ENCODE results near the gene PMF1.

PMF1 gene

DNA sequence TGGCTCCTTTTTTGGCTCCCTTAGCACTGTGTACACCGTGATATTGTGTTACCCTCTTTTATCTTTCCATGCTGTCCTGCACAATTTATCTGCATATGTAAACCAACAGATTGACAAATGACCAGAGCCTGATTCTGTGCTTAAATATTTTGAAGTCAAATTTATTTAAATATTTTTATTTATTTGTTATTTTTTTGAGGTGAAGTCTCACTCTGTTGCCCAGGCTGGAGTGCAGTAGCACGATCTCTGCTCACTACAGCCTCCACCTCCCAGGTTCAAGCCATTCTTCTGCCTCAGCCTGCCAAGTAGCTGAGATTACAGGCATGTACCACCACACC is 12.8 kb downstream of the PMF1 start:
- H3K27ac ChIP-seq, result no peak overlapping the region
- no peak for DNase-seq (ENCODE audit: low read depth, low spot score)
- H3K9me3 ChIP-seq (ENCODE audit: low read depth, low read length), result no peaks in the 10 kb centered on the region
- no peak for TF ChIP-seq POLR2AphosphoS5 (IDR thresholded peaks at IDR 0.05; ENCODE audit: borderline replicate concordance, low read depth, low read length)
- TF ChIP-seq EZH2 (IDR thresholded peaks at IDR 0.05), result no peak
- no peak for TF ChIP-seq FOXP2 (optimal IDR thresholded peaks at IDR 0.05; ENCODE audit: control extremely low read depth, extremely low read length, insufficient read depth)
- no peak overlapping the region for H3K4me3 ChIP-seq
- H3K9ac ChIP-seq (ENCODE audit: insufficient read length), result no peak overlapping the region
- H3K36me3 ChIP-seq (ENCODE audit: insufficient read depth, low read length), result peaks cover 27% of the 10 kb centered on the region

DNA sequence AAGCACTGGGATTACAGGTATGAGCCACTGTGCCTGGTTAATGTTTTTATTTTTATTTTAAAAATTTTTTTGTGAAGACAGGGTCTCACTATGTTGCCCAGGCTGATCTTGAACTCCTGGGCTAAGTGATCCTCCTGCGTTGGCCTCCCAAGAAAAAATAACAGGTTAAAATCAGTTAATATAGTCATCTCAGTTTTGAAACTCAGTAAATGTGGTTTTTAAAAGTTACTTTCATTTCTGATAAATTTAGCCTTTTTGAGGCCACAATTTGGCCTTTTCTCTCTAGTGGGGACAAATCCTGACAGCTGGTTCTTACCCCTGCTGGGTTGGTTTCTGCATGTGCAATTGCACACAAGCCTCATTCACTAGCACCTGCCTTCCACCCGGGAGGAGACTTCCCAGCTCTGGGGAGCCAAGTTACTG is 13.3 kb downstream of the PMF1 start:
- DNase-seq (ENCODE audit: low read depth, low spot score), result no peak
- no peak overlapping the region for H3K9ac ChIP-seq (ENCODE audit: insufficient read length)
- H3K36me3 ChIP-seq (ENCODE audit: insufficient read depth, low read length), result peaks cover 23% of the 10 kb centered on the region
- TF ChIP-seq POLR2AphosphoS5 (IDR thresholded peaks at IDR 0.05; ENCODE audit: borderline replicate concordance, low read depth, low read length), result no peak
- no peak for TF ChIP-seq EZH2 (IDR thresholded peaks at IDR 0.05)
- no peak for TF ChIP-seq FOXP2 (optimal IDR thresholded peaks at IDR 0.05; ENCODE audit: control extremely low read depth, extremely low read length, insufficient read depth)
- H3K27ac ChIP-seq, result no peak overlapping the region
- no peaks in the 10 kb centered on the region for H3K9me3 ChIP-seq (ENCODE audit: low read depth, low read length)
- no peak overlapping the region for H3K4me3 ChIP-seq

DNA sequence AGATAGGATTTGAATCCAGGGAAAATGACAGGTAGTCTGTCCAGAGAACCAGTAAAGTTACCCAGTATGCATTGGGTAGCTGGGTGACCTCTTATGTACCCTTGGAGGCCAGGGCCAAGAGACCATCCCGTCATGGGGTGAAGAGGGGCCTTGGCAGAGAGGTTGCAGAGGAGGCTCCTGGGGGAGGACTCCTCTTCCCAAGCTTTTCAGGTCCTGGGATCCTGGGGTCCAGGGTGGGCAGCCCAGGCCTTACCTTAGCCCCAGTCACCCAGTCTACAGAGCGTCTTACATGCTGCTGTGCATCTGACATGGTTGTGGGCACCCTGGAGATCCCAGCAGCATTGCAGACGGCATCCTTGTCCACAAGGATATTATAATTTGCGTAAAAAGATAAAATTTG is 14.0 kb downstream of the PMF1 start:
- H3K4me3 ChIP-seq, result no peak overlapping the region
- no peak for DNase-seq (ENCODE audit: low read depth, low spot score)
- H3K27ac ChIP-seq, result no peak overlapping the region
- no peaks in the 10 kb centered on the region for H3K9me3 ChIP-seq (ENCODE audit: low read depth, low read length)
- peaks cover 17% of the 10 kb centered on the region for H3K36me3 ChIP-seq (ENCODE audit: insufficient read depth, low read length)
- H3K9ac ChIP-seq (ENCODE audit: insufficient read length), result no peak overlapping the region
- TF ChIP-seq EZH2 (IDR thresholded peaks at IDR 0.05), result no peak
- TF ChIP-seq FOXP2 (optimal IDR thresholded peaks at IDR 0.05; ENCODE audit: control extremely low read depth, extremely low read length, insufficient read depth), result no peak

DNA sequence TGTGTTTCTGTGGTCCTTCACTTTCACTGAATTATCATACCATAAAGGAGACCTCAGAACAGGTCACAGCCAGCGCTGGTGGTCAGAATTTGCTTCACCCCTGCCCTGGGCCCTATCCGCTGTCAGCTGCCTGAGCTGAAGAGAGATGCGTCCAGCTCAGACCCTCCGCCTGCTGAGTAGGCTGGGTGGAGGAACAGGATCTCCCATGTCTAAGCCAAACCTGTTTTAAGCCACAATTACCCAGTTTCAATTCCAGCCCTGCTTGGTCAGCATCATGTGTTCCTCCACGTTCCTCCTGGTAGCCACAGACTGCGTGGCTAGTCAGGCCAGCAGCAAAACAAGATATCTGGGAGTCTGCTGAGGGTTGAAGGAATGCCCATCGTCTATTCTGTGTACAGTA is 15.7 kb downstream of the PMF1 start:
- no peak for DNase-seq (ENCODE audit: low read depth, low spot score)
- Histone ChIP-seq H3K4me3 (no peak overlapping the region), H3K9ac (ENCODE audit: insufficient read length) (no peak overlapping the region), H3K9me3 (ENCODE audit: low read depth, low read length) (no peaks in the 10 kb centered on the region), H3K36me3 (ENCODE audit: insufficient read depth, low read length) (peaks cover 7% of the 10 kb centered on the region), H3K27ac (no peak overlapping the region)
- TF ChIP-seq FOXP2 (optimal IDR thresholded peaks at IDR 0.05; ENCODE audit: control extremely low read depth, extremely low read length, insufficient read depth), result no peak
- no peak for TF ChIP-seq POLR2AphosphoS5 (IDR thresholded peaks at IDR 0.05; ENCODE audit: borderline replicate concordance, low read depth, low read length)
- no peak for TF ChIP-seq EZH2 (IDR thresholded peaks at IDR 0.05)

DNA sequence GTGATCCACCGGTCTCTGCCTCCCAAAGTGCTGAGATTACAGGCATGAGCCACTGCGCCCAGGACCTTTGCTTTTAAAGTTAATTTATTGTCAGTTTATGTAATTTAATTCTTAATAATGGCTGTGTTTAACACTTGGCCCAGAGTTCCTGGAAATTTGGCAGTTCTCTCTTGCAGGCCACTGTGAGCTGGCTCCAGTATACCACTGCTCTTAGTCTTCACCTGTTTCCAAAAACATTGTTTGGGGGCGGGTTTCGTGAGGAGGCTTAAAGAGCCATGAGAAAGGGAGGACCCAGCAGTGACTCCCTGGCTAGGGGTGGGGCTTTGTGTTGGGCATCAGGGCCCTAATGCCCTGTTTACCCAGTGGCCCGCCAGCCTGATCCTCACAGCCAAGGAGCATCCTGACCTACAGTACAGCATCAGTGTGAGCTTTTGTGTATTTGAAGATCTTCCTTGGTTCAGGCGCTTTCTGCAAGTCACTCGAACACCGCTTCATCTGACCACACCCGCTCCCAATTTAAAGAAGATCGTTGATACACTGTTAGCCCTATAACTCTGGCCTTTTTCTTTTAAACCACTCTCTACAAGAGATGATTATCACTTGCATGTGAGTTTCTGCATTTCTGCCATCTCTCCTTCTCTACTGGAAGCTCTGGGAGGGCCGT is 17.1 kb downstream of the PMF1 start:
- DNase-seq (ENCODE audit: low read depth, low spot score), result no peak
- Histone ChIP-seq H3K9ac (ENCODE audit: insufficient read length) (no peak overlapping the region), H3K36me3 (ENCODE audit: insufficient read depth, low read length) (peaks cover 11% of the 10 kb centered on the region), H3K4me3 (no peak overlapping the region), H3K27ac (no peak overlapping the region), H3K9me3 (ENCODE audit: low read depth, low read length) (no peaks in the 10 kb centered on the region)
- TF ChIP-seq FOXP2 (optimal IDR thresholded peaks at IDR 0.05; ENCODE audit: control extremely low read depth, extremely low read length, insufficient read depth), result no peak
- TF ChIP-seq POLR2AphosphoS5 (IDR thresholded peaks at IDR 0.05; ENCODE audit: borderline replicate concordance, low read depth, low read length), result no peak
- TF ChIP-seq EZH2 (IDR thresholded peaks at IDR 0.05), result no peak

DNA sequence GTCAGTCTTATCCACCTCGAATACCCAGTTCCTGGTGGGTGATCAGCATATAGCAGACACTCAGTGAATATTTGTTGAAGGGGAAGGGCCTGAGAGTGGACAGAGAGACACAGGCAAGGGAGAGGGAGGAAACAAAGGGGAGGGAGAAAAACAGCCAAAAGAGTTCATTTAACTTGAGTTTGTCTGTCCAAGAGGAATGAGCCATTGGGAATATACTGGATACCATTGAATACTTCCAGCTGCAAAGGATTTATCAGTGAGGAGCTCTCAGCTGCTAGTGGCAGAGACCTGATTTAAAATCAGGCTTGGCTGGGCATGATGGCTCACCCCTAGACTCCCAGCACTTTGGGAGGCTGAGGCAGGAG is 17.6 kb downstream of the PMF1 start:
- H3K9ac ChIP-seq (ENCODE audit: insufficient read length), result no peak overlapping the region
- no peaks in the 10 kb centered on the region for H3K9me3 ChIP-seq (ENCODE audit: low read depth, low read length)
- DNase-seq (ENCODE audit: low read depth, low spot score), result no peak
- TF ChIP-seq EZH2 (IDR thresholded peaks at IDR 0.05), result no peak
- no peak for TF ChIP-seq POLR2AphosphoS5 (IDR thresholded peaks at IDR 0.05; ENCODE audit: borderline replicate concordance, low read depth, low read length)
- TF ChIP-seq FOXP2 (optimal IDR thresholded peaks at IDR 0.05; ENCODE audit: control extremely low read depth, extremely low read length, insufficient read depth), result no peak
- H3K36me3 ChIP-seq (ENCODE audit: insufficient read depth, low read length), result peaks cover 11% of the 10 kb centered on the region
- H3K27ac ChIP-seq, result no peak overlapping the region
- H3K4me3 ChIP-seq, result no peak overlapping the region

DNA sequence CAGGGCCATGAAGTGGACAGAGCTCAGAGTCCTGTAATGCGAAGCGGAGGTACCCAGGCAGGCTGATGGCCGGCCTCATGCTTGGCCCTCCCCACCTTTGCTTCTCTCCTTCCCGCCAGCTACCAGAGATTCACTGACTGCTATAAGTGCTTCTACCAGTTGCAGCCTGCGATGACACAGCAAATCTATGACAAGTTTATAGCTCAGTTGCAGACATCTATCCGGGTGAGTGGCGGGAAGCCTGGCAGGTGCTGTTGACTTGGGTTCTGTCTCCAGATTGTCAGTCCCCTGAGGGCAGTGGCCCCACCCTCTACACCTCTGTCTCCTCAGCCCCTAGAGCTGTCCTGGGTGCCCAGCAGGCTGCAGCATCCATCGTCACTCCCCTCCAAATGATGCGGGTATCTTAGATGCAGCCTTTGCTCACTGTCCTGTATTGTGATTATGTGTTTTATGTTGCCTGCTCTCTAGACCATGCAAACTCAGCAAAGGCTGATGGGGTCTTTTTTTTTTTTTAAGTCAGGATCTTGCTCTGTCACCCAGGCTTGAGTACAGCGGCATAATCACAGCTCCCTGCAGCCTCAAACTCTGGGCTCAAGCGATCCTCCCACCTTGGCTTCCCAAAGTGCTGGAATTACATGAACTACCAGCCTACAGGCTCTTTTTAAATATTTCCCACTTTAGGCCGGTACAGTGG is 19.5 kb downstream of the PMF1 start:
- H3K4me3 ChIP-seq, result no peak overlapping the region
- H3K9ac ChIP-seq (ENCODE audit: insufficient read length), result no peak overlapping the region
- no peak for TF ChIP-seq FOXP2 (optimal IDR thresholded peaks at IDR 0.05; ENCODE audit: control extremely low read depth, extremely low read length, insufficient read depth)
- no peak for TF ChIP-seq EZH2 (IDR thresholded peaks at IDR 0.05)
- TF ChIP-seq POLR2AphosphoS5 (IDR thresholded peaks at IDR 0.05; ENCODE audit: borderline replicate concordance, low read depth, low read length), result no peak
- DNase-seq (ENCODE audit: low read depth, low spot score), result no peak
- H3K27ac ChIP-seq, result no peak overlapping the region
- H3K36me3 ChIP-seq (ENCODE audit: insufficient read depth, low read length), result peaks cover 16% of the 10 kb centered on the region
- no peaks in the 10 kb centered on the region for H3K9me3 ChIP-seq (ENCODE audit: low read depth, low read length)

DNA sequence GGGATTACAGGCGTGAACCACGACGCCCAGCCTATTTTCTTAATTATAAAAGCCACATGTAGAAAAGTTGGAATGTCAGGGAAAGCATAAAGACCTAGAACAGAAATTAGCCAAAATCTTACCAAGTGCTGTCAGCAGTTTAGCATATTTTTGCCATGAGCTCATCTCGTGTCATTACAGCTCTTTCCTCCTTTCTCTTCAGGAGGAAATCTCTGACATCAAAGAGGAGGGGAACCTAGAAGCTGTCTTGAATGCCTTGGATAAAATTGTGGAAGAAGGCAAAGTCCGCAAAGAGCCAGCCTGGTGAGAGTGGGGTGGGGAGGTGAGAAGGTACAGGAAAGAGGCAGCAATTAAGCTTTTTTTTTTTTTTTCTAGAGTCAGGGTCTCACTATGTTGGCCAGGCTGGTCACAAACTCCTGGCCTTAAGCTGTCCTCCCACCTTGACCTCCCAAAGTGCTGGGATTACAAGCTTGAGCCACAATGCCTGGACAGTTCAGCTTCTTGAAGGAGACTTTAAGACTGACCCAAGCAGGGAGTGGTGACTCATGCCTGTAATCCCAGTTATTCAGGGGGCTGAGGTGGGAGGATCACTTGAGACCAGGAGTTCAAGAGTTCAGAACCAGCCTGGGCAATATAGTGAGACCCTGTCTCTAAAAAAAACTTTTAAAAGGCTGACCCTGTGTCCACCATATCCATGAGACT is 20.8 kb downstream of the PMF1 start:
- DNase-seq (ENCODE audit: low read depth, low spot score), result no peak
- Histone ChIP-seq H3K36me3 (ENCODE audit: insufficient read depth, low read length) (peaks cover 16% of the 10 kb centered on the region), H3K27ac (peak overlapping the region; percentile 3; the same call in 1 of the 2 replicates), H3K9me3 (ENCODE audit: low read depth, low read length) (no peaks in the 10 kb centered on the region), H3K4me3 (no peak overlapping the region), H3K9ac (ENCODE audit: insufficient read length) (no peak overlapping the region)
- TF ChIP-seq POLR2AphosphoS5 (IDR thresholded peaks at IDR 0.05; ENCODE audit: borderline replicate concordance, low read depth, low read length) (no peak), EZH2 (IDR thresholded peaks at IDR 0.05) (no peak), FOXP2 (optimal IDR thresholded peaks at IDR 0.05; ENCODE audit: control extremely low read depth, extremely low read length, insufficient read depth) (no peak)
